Nephron (organoid): ENCODE data around the gene POLE.

Experiments used
- H3K27ac Mint-ChIP-seq, 3 experiments: 2 replicates each; pipeline ENCODE4 v1.8.0; 2020; ENCODE audit warnings: mixed read lengths in 3 of 3, mild to moderate bottlenecking in 2 of 3, moderate library complexity in 1 of 3
- H3K27me3 Mint-ChIP-seq: 2 replicates; pipeline ENCODE4 v1.8.0; 2021; ENCODE audit warnings: low read depth, mild to moderate bottlenecking, moderate library complexity, mixed read lengths
- H3K36me3 Mint-ChIP-seq: 2 replicates; pipeline ENCODE4 v1.8.0; 2020; ENCODE audit warnings: low read depth, mixed read lengths
- H3K4me1 Mint-ChIP-seq: 2 replicates; pipeline ENCODE4 v1.8.0; 2020; ENCODE audit warnings: mixed read lengths
- H3K4me3 Mint-ChIP-seq, 3 experiments: 2 replicates each; pipeline ENCODE4 v1.8.0; 2020; ENCODE audit warnings: mild to moderate bottlenecking in 3 of 3, mixed read lengths in 3 of 3, moderate library complexity in 2 of 3
- H3K9me3 Mint-ChIP-seq: 2 replicates; pipeline ENCODE4 v1.8.0; 2020; ENCODE audit warnings: mixed read lengths
- TF ChIP-seq, protein P1 (sequence below), 3 experiments: fragments of 200-600 bp; sonication (generic); IDR thresholded peaks; one replicate each; pipeline ENCODE4 v1.5.0; 2021; ENCODE audit warnings: antibody characterized with exemption in 3 of 3; ENCODE audit not compliant: unreplicated experiment in 3 of 3

Gene POLE

DNA sequence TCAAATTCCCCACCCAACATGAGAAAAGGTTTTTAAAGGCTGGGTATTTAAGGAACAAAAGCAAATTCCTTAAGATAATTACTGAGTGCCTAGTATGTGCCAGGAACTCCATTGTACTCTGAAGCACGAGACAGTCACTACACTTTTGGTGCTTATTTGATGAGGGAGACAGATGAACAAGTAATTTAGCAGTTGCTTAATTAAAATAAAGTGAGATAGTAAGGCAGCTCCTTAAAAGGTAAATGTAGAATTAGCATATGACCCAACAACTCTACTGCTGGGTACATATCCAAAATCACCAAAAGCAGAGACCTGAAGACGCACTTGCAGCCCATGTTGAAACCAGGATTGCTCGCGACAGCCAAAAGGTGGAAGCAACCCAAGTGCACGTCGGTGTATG lies 21.3 kb downstream of the POLE start:
- no peaks in the 10 kb centered on the region for H3K27me3 Mint-ChIP-seq
- no peak overlapping the region for H3K4me3 Mint-ChIP-seq
- peaks cover 82% of the 10 kb centered on the region for H3K36me3 Mint-ChIP-seq
- H3K9me3 Mint-ChIP-seq, result no peaks in the 10 kb centered on the region
- no peak overlapping the region for H3K27ac Mint-ChIP-seq
- H3K4me1 Mint-ChIP-seq, result no peaks in the 10 kb centered on the region
- TF ChIP-seq, protein P1, sequence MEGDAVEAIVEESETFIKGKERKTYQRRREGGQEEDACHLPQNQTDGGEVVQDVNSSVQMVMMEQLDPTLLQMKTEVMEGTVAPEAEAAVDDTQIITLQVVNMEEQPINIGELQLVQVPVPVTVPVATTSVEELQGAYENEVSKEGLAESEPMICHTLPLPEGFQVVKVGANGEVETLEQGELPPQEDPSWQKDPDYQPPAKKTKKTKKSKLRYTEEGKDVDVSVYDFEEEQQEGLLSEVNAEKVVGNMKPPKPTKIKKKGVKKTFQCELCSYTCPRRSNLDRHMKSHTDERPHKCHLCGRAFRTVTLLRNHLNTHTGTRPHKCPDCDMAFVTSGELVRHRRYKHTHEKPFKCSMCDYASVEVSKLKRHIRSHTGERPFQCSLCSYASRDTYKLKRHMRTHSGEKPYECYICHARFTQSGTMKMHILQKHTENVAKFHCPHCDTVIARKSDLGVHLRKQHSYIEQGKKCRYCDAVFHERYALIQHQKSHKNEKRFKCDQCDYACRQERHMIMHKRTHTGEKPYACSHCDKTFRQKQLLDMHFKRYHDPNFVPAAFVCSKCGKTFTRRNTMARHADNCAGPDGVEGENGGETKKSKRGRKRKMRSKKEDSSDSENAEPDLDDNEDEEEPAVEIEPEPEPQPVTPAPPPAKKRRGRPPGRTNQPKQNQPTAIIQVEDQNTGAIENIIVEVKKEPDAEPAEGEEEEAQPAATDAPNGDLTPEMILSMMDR (IDR thresholded peaks at IDR 0.05; ENCODE audit: unreplicated experiment in 3 of 3), result no peak

DNA sequence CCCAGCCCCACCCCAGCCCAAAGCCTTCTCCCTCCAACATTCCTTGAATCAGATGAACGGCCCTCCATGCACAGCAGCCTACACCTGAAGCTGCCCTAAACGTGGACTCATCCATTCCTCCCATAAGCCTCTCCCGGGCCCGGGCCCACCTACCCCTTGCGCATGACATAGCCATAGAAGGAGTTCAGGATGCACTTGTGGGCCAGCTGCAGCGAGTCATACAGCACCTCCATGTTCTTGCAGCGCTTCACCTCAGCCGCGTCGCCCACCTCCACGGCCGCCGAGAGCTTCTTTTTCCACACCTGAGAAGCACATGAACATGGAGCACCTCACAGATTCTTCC lies 22.0 kb downstream of the POLE start:
- Mint-ChIP-seq H3K4me3 (no peak overlapping the region), H3K36me3 (peaks cover 84% of the 10 kb centered on the region), H3K27me3 (no peaks in the 10 kb centered on the region), H3K4me1 (no peaks in the 10 kb centered on the region), H3K9me3 (no peaks in the 10 kb centered on the region), H3K27ac (no peak overlapping the region)
- TF ChIP-seq, protein P1 (IDR thresholded peaks at IDR 0.05; ENCODE audit: unreplicated experiment in 3 of 3), result no peak

GRCh38 chr12:132664206-132665148 lies 22.7 kb downstream of the POLE start:
- Mint-ChIP-seq H3K27ac (no peak overlapping the region), H3K9me3 (no peaks in the 10 kb centered on the region), H3K36me3 (peaks cover 82% of the 10 kb centered on the region), H3K4me3 (no peak overlapping the region), H3K4me1 (no peaks in the 10 kb centered on the region), H3K27me3 (no peaks in the 10 kb centered on the region)
- TF ChIP-seq, protein P1 (IDR thresholded peaks at IDR 0.05; ENCODE audit: unreplicated experiment in 3 of 3), result no peak

- Mint-ChIP-seq H3K27me3 (no peaks in the 10 kb centered on the region), H3K36me3 (peaks cover 84% of the 10 kb centered on the region), H3K9me3 (no peaks in the 10 kb centered on the region), H3K27ac (no peak overlapping the region), H3K4me3 (no peak overlapping the region), H3K4me1 (no peaks in the 10 kb centered on the region)
- TF ChIP-seq, protein P1 (IDR thresholded peaks at IDR 0.05; ENCODE audit: unreplicated experiment in 3 of 3), result no peak
Measured at GRCh38 chr12:132662901-132663755, 24.0 kb downstream of the POLE start.

- TF ChIP-seq, protein P1 (IDR thresholded peaks at IDR 0.05; ENCODE audit: unreplicated experiment in 3 of 3), result no peak
- H3K4me1 Mint-ChIP-seq, result no peaks in the 10 kb centered on the region
- H3K4me3 Mint-ChIP-seq, result no peak overlapping the region
Measured at GRCh38 chr12:132661972-132662371, 25.2 kb downstream of the POLE start.

More at GRCh38 chr12:132661972-132662371, 25.2 kb downstream of the POLE start:
- peaks cover 89% of the 10 kb centered on the region for H3K36me3 Mint-ChIP-seq
- no peak overlapping the region for H3K27ac Mint-ChIP-seq
- H3K27me3 Mint-ChIP-seq, result no peaks in the 10 kb centered on the region
- H3K9me3 Mint-ChIP-seq, result no peaks in the 10 kb centered on the region
